ENCODE measurements around the gene NAA80.

DNA sequence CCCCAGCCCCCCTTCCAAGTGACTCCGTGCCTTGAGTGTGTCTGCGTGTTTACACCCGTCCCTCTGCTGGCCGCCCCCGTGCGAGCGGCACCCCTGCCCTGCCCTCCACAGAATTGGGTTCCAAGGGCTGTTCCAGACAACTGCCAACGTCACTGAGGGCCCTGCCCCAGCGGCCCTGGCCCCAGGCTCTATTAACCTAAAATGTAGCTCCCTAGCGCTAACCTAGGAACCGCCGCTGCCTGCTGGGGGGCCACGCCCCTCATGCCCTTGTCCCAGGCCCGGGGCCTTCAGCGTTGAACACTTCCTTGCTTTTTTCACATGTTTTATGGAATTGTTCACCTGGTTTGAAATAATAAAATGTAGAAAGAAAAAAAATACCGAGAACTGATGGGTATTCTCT lies 40.2 kb downstream of the NAA80 start:
- TF ChIP-seq, protein P1, sequence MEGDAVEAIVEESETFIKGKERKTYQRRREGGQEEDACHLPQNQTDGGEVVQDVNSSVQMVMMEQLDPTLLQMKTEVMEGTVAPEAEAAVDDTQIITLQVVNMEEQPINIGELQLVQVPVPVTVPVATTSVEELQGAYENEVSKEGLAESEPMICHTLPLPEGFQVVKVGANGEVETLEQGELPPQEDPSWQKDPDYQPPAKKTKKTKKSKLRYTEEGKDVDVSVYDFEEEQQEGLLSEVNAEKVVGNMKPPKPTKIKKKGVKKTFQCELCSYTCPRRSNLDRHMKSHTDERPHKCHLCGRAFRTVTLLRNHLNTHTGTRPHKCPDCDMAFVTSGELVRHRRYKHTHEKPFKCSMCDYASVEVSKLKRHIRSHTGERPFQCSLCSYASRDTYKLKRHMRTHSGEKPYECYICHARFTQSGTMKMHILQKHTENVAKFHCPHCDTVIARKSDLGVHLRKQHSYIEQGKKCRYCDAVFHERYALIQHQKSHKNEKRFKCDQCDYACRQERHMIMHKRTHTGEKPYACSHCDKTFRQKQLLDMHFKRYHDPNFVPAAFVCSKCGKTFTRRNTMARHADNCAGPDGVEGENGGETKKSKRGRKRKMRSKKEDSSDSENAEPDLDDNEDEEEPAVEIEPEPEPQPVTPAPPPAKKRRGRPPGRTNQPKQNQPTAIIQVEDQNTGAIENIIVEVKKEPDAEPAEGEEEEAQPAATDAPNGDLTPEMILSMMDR (conservative IDR thresholded peaks at IDR 0.05; ENCODE audit: low read length) = no peak
- TF ChIP-seq EZH2phosphoT487 (IDR thresholded peaks at IDR 0.05; ENCODE audit: borderline replicate concordance) = no peak

Measured in Loucy (cell line).